ENCODE data around the gene GTF2H2C_2.
"Not testable (repeated sequence)": the region's sequence is repeated elsewhere in the genome, so short reads cannot be mapped to it uniquely, and the experiment has no call there.

GRCh38 chr5:70457093-70457492 lies 41.9 kb downstream of the GTF2H2C_2 start:
- not testable (repeated sequence) for TF ChIP-seq CTCF (IDR thresholded peaks at IDR 0.05; ENCODE audit: poor library complexity); EZH2 (IDR thresholded peaks at IDR 0.05; ENCODE audit: borderline replicate concordance); EZH2phosphoT487 (IDR thresholded peaks at IDR 0.05; ENCODE audit: low read depth, severe bottlenecking, unreplicated experiment)

Data from hepatocyte (in vitro differentiated cells).